SK-N-MC (cell line): Measurements from ENCODE around the gene ZBTB4.

ENCODE experiments used
- DNase-seq: peaks from one replicate; pipeline ENCODE4 v3.0.0-alpha.2; 2011; ENCODE audit warnings: low read depth, low spot score
- H3K27ac ChIP-seq: fragments of 200-600 bp; sonication (generic); 2 replicates; pipeline ENCODE4 v1.5.1; 2016; ENCODE audit warnings: mixed run types
- H3K36me3 ChIP-seq: fragments of 200-600 bp; sonication (generic); 2 replicates; pipeline ENCODE4 v1.6.1; 2017; ENCODE audit warnings: antibody characterized with exemption, low read length, mixed read lengths; ENCODE audit not compliant: insufficient read depth
- H3K4me3 ChIP-seq: fragments of 200-600 bp; sonication (generic); 2 replicates; pipeline ENCODE4 v1.5.1; 2016
- H3K9ac ChIP-seq: fragments of 200-600 bp; sonication (generic); 2 replicates; pipeline ENCODE4 v1.8.0; 2017; ENCODE audit warnings: mixed run types, mixed read lengths; ENCODE audit not compliant: insufficient read length
- H3K9me3 ChIP-seq: fragments of 200-600 bp; sonication (generic); 2 replicates; pipeline ENCODE4 v1.6.1; 2017; ENCODE audit warnings: low read depth, mild to moderate bottlenecking, antibody characterized with exemption, low read length, moderate library complexity, mixed read lengths
- EZH2 ChIP-seq: fragments of 200-600 bp; sonication (generic); IDR thresholded peaks from one replicate; pipeline ENCODE4 v1.6.1; 2017; ENCODE audit warnings: antibody characterized with exemption
- FOXP2 ChIP-seq: optimal IDR thresholded peaks from 2 replicates; pipeline ENCODE3; 2011; ENCODE audit warnings: mild to moderate bottlenecking, moderate library complexity; ENCODE audit not compliant: insufficient read depth; ENCODE audit errors: extremely low read length, control extremely low read depth
- POLR2AphosphoS5 ChIP-seq: IDR thresholded peaks from 2 replicates; pipeline ENCODE4 v1.6.1; 2012; ENCODE audit warnings: mild to moderate bottlenecking, low read depth, low read length, borderline replicate concordance

Gene ZBTB4

GRCh38 chr17:7509937-7510336 lies 30.5 kb upstream of the ZBTB4 start:
- H3K4me3 ChIP-seq, result no peak overlapping the region
- no peak overlapping the region for H3K27ac ChIP-seq
- H3K9me3 ChIP-seq, result no peaks in the 10 kb centered on the region
- DNase-seq, result no peak
- H3K9ac ChIP-seq, result no peak overlapping the region
- H3K36me3 ChIP-seq, result peaks cover 92% of the 10 kb centered on the region
- TF ChIP-seq EZH2 (no peak), POLR2AphosphoS5 (no peak), FOXP2 (no peak)

GRCh38 chr17:7508846-7509245 lies 29.4 kb upstream of the ZBTB4 start:
- peaks cover 96% of the 10 kb centered on the region for H3K36me3 ChIP-seq
- H3K9me3 ChIP-seq, result no peaks in the 10 kb centered on the region
- DNase-seq, result no peak
- H3K4me3 ChIP-seq, result no peak overlapping the region
- no peak overlapping the region for H3K9ac ChIP-seq
- no peak for TF ChIP-seq POLR2AphosphoS5
- no peak for TF ChIP-seq FOXP2
- no peak for TF ChIP-seq EZH2
- no peak overlapping the region for H3K27ac ChIP-seq

- H3K36me3 ChIP-seq, result peaks cover 96% of the 10 kb centered on the region
- H3K9ac ChIP-seq, result no peak overlapping the region
- no peak overlapping the region for H3K4me3 ChIP-seq
- TF ChIP-seq POLR2AphosphoS5, result no peak
- TF ChIP-seq EZH2, result no peak
- TF ChIP-seq FOXP2, result no peak
- no peak overlapping the region for H3K27ac ChIP-seq
- no peaks in the 10 kb centered on the region for H3K9me3 ChIP-seq
- DNase-seq, result no peak
Observed at GRCh38 chr17:7508145-7508544, 28.7 kb upstream of the ZBTB4 start.

GRCh38 chr17:7503521-7503920 lies 24.1 kb upstream of the ZBTB4 start:
- no peaks in the 10 kb centered on the region for H3K9me3 ChIP-seq
- TF ChIP-seq FOXP2 (no peak), EZH2 (no peak), POLR2AphosphoS5 (no peak)

GRCh38 chr17:7502987-7503386 lies 23.6 kb upstream of the ZBTB4 start:
- Histone ChIP-seq H3K9me3 (no peaks in the 10 kb centered on the region), H3K4me3 (no peak overlapping the region), H3K36me3 (peaks cover 90% of the 10 kb centered on the region), H3K27ac (no peak overlapping the region), H3K9ac (no peak overlapping the region)
- TF ChIP-seq POLR2AphosphoS5 (no peak), EZH2 (no peak), FOXP2 (no peak)
- no peak for DNase-seq

More at GRCh38 chr17:7503521-7503920, 24.1 kb upstream of the ZBTB4 start:
- no peak for DNase-seq
- Histone ChIP-seq H3K27ac (no peak overlapping the region), H3K4me3 (no peak overlapping the region), H3K9ac (no peak overlapping the region), H3K36me3 (peaks cover 90% of the 10 kb centered on the region)

- Histone ChIP-seq H3K27ac (no peak overlapping the region), H3K4me3 (no peak overlapping the region), H3K9ac (no peak overlapping the region), H3K9me3 (no peaks in the 10 kb centered on the region), H3K36me3 (peaks cover 90% of the 10 kb centered on the region)
- no peak for TF ChIP-seq FOXP2
- no peak for DNase-seq
Observed at GRCh38 chr17:7502171-7502847, 22.9 kb upstream of the ZBTB4 start.

GRCh38 chr17:7501729-7502128 lies 22.3 kb upstream of the ZBTB4 start:
- no peak for DNase-seq
- H3K36me3 ChIP-seq, result peaks cover 90% of the 10 kb centered on the region
- no peak overlapping the region for H3K9ac ChIP-seq
- H3K4me3 ChIP-seq, result no peak overlapping the region
- no peak for TF ChIP-seq EZH2
- TF ChIP-seq POLR2AphosphoS5, result no peak
- no peak for TF ChIP-seq FOXP2
- no peak overlapping the region for H3K27ac ChIP-seq
- H3K9me3 ChIP-seq, result no peaks in the 10 kb centered on the region

GRCh38 chr17:7499161-7499560 lies 19.7 kb upstream of the ZBTB4 start:
- no peak for DNase-seq
- H3K9ac ChIP-seq, result no peak overlapping the region
- peaks cover 88% of the 10 kb centered on the region for H3K36me3 ChIP-seq
- H3K27ac ChIP-seq, result no peak overlapping the region
- TF ChIP-seq FOXP2 (no peak), EZH2 (no peak), POLR2AphosphoS5 (no peak)
- H3K4me3 ChIP-seq, result no peak overlapping the region
- no peaks in the 10 kb centered on the region for H3K9me3 ChIP-seq

- no peak overlapping the region for H3K9ac ChIP-seq
- no peak for TF ChIP-seq POLR2AphosphoS5
- TF ChIP-seq EZH2, result no peak
- no peak for TF ChIP-seq FOXP2
- H3K36me3 ChIP-seq, result peaks cover 82% of the 10 kb centered on the region
- H3K9me3 ChIP-seq, result no peaks in the 10 kb centered on the region
- H3K27ac ChIP-seq, result no peak overlapping the region
- DNase-seq, result no peak
- H3K4me3 ChIP-seq, result no peak overlapping the region
Observed at GRCh38 chr17:7497636-7498035, 18.2 kb upstream of the ZBTB4 start.
